Astrocyte of the spinal cord (primary cell): Measurements from ENCODE around the gene SLC18B1.

ENCODE experiments used
- DNase-seq: peaks from one replicate; pipeline ENCODE4 v3.0.0; 2011; ENCODE audit warnings: low read depth, low spot score
- H3K4me3 ChIP-seq: 2 replicates; pipeline ENCODE4 v1.5.1; 2011; ENCODE audit warnings: low read depth, mild to moderate bottlenecking, low read length, moderate library complexity
- CTCF ChIP-seq: IDR thresholded peaks from 2 replicates; pipeline ENCODE4 v1.5.1; 2012; ENCODE audit warnings: low read depth, mild to moderate bottlenecking, low read length, inconsistent platforms
- in situ Hi-C: cut with HindIII; loops from 2 replicates; pipeline ENCODE4 v1.10.0; 2017; ENCODE audit warnings: low sequenced_read_pairs

The SLC18B1 gene

GRCh38 chr6:132813173-132813856 lies 14.9 kb upstream of the SLC18B1 start:
- no peak for TF ChIP-seq CTCF
- DNase-seq = peak; percentile 68
- peak overlapping the region; percentile 100 for H3K4me3 ChIP-seq
- in situ Hi-C loops = no loop called here

DNA sequence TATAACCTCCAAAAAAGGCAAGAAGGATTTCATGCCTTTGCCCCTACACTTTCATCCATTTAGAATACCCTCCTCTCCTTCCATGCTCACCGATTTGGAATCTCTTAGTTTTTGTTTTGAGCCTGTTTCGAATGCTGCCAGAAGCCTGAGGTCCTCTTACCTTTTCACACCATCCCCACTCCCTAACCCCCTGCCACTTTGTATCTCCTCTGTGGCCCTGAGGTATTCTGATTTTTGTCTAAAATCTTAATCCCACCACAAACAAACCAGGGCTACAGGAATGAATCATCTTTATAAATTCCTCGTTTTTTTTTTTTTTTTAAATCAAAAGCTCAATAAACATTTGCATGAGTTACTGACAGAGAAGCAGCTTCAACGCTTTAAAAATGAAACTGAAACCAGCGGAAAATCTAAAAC lies 14.3 kb upstream of the SLC18B1 start:
- no peak for DNase-seq
- peak overlapping the region; percentile 100 for H3K4me3 ChIP-seq
- in situ Hi-C loops = no loop called here
- no peak for TF ChIP-seq CTCF

GRCh38 chr6:132812255-132812732 lies 13.9 kb upstream of the SLC18B1 start:
- in situ Hi-C loops = no loop called here
- peak overlapping the region; percentile 100 for H3K4me3 ChIP-seq
- no peak for TF ChIP-seq CTCF
- DNase-seq = peak; percentile 56

DNA sequence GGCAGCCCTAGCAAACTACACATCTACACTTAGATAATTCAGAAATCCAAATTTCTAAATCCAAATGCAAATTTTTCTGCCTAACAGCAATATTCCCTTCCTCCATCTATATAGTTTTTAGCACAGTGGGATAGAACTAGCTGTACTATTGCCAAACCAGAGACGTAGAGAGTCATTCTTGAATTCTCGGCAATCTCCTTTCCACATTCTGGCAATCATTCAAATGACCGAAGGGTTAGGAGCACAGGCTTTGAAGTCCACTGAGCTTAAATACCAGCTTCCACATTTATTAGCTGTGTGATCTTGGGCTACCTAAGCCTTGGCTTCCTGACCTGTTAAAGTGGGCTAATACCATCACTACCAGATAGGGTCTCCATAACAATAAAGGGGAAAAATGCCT lies 12.8 kb upstream of the SLC18B1 start:
- in situ Hi-C loops = no loop called here
- DNase-seq = peak; percentile 67
- no peak overlapping the region for H3K4me3 ChIP-seq
- TF ChIP-seq CTCF = no peak

- TF ChIP-seq CTCF = no peak
- in situ Hi-C loops = no loop called here
- DNase-seq = no peak
- no peak overlapping the region for H3K4me3 ChIP-seq
Measured at GRCh38 chr6:132805548-132805947, 7.1 kb upstream of the SLC18B1 start.

- DNase-seq = no peak
- H3K4me3 ChIP-seq = no peak overlapping the region
- no peak for TF ChIP-seq CTCF
- in situ Hi-C loops = no loop called here
Measured at GRCh38 chr6:132804251-132804650, 5.8 kb upstream of the SLC18B1 start.
